H9 (cell line): ENCODE results near the gene SATB2. TPM values are rescaled to one million over a fixed set of nuclear protein-coding genes. Genes with fewer than 3 reads are reported as not detected.
A peak's percentile ranks its signal among the peaks of the same experiment; 100 is the strongest.

Experiments
- DNase-seq: peaks from one replicate; pipeline ENCODE4 v3.0.0-alpha.2; 2017
- H2AFZ ChIP-seq: one replicate; pipeline ENCODE4 v1.6.1; 2013; ENCODE audit warnings: mild to moderate bottlenecking, low read length, control low read depth, moderate library complexity
- H2AK5ac ChIP-seq: 2 replicates; pipeline ENCODE4 v1.6.1; 2013; ENCODE audit warnings: low read length, control low read depth, mixed read lengths; ENCODE audit not compliant: insufficient read length
- H2BK120ac ChIP-seq: one replicate; pipeline ENCODE4 v1.6.1; 2013; ENCODE audit warnings: low read depth, mild to moderate bottlenecking, low read length, control low read depth, inconsistent platforms; ENCODE audit not compliant: poor library complexity, severe bottlenecking
- H2BK12ac ChIP-seq: 2 replicates; pipeline ENCODE4 v1.6.1; 2013; ENCODE audit warnings: low read length, control low read depth, mixed read lengths, low read depth; ENCODE audit not compliant: insufficient read length
- H2BK15ac ChIP-seq: 2 replicates; pipeline ENCODE4 v1.6.1; 2013; ENCODE audit warnings: low read depth, low read length, control low read depth
- H2BK20ac ChIP-seq: one replicate; pipeline ENCODE4 v1.6.1; 2013; ENCODE audit warnings: low read depth, mild to moderate bottlenecking, low read length, control low read depth, inconsistent platforms; ENCODE audit not compliant: poor library complexity, severe bottlenecking
- H2BK5ac ChIP-seq: 2 replicates; pipeline ENCODE4 v1.6.1; 2013; ENCODE audit warnings: low read length, control low read depth, mixed read lengths; ENCODE audit not compliant: insufficient read length
- H3K14ac ChIP-seq: 2 replicates; pipeline ENCODE4 v1.6.1; 2013; ENCODE audit warnings: low read length, control low read depth; ENCODE audit not compliant: insufficient read depth
- H3K18ac ChIP-seq: 2 replicates; pipeline ENCODE4 v1.6.1; 2013; ENCODE audit warnings: low read depth, mild to moderate bottlenecking, mixed read lengths, low read length, control low read depth; ENCODE audit not compliant: insufficient read length
- H3K23ac ChIP-seq: 2 replicates; pipeline ENCODE4 v1.6.1; 2013; ENCODE audit warnings: low read length, control low read depth, mixed read lengths, low read depth; ENCODE audit not compliant: insufficient read length
- H3K23me2 ChIP-seq: 2 replicates; pipeline ENCODE4 v1.6.1; 2013; ENCODE audit warnings: low read depth, mild to moderate bottlenecking, mixed read lengths, low read length, control low read depth; ENCODE audit not compliant: insufficient read length, poor library complexity, severe bottlenecking
- H3K27ac ChIP-seq: 2 replicates; pipeline ENCODE4 v1.5.1; 2013; ENCODE audit warnings: low read length, control low read depth, mixed read lengths, low read depth; ENCODE audit not compliant: insufficient read length
- H3K27me3 ChIP-seq: 2 replicates; pipeline ENCODE4 v1.6.1; 2013; ENCODE audit warnings: low read length, control low read depth, inconsistent platforms; ENCODE audit not compliant: insufficient read depth
- H3K4ac ChIP-seq: 2 replicates; pipeline ENCODE4 v1.6.1; 2013; ENCODE audit warnings: low read depth, mild to moderate bottlenecking, control low read depth, inconsistent platforms, low read length, moderate library complexity
- H3K4me1 ChIP-seq: 2 replicates; pipeline ENCODE4 v1.6.1; 2013; ENCODE audit warnings: low read length, control low read depth, inconsistent platforms; ENCODE audit not compliant: insufficient read depth
- H3K4me2 ChIP-seq: 2 replicates; pipeline ENCODE4 v1.6.1; 2013; ENCODE audit warnings: low read length, control low read depth, mixed read lengths; ENCODE audit not compliant: insufficient read length, insufficient read depth
- H3K56ac ChIP-seq: 2 replicates; pipeline ENCODE4 v1.6.1; 2013; ENCODE audit warnings: low read depth, mild to moderate bottlenecking, mixed read lengths, low read length, control low read depth; ENCODE audit not compliant: insufficient read length
- H3K79me1 ChIP-seq: 2 replicates; pipeline ENCODE4 v1.6.1; 2013; ENCODE audit warnings: low read depth, mild to moderate bottlenecking, moderate library complexity, low read length, control low read depth, inconsistent platforms; ENCODE audit not compliant: insufficient read depth, poor library complexity, severe bottlenecking
- H3K79me2 ChIP-seq: 2 replicates; pipeline ENCODE4 v1.6.1; 2013; ENCODE audit warnings: low read length, control low read depth, inconsistent platforms; ENCODE audit not compliant: insufficient read depth
- H3K9ac ChIP-seq: 2 replicates; pipeline ENCODE4 v1.6.1; 2013; ENCODE audit warnings: low read length, control low read depth, mixed read lengths; ENCODE audit not compliant: insufficient read length; ENCODE audit errors: extremely low read depth
- H3K9me3 ChIP-seq: one replicate; pipeline ENCODE4 v1.6.1; 2013; ENCODE audit warnings: low read depth, low read length, inconsistent platforms; ENCODE audit not compliant: control insufficient read depth
- H3T11ph ChIP-seq: one replicate; pipeline ENCODE4 v1.6.1; 2013; ENCODE audit warnings: mild to moderate bottlenecking, low read length, control low read depth, inconsistent platforms
- H4K20me1 ChIP-seq: one replicate; pipeline ENCODE4 v1.6.1; 2013; ENCODE audit not compliant: control insufficient read depth, insufficient read length, insufficient read depth
- H4K5ac ChIP-seq: 2 replicates; pipeline ENCODE4 v1.6.1; 2013; ENCODE audit warnings: low read depth, mild to moderate bottlenecking, mixed read lengths, low read length, control low read depth; ENCODE audit not compliant: insufficient read length
- H4K8ac ChIP-seq: replicated peaks from 2 replicates; pipeline ENCODE4 v1.6.1; 2013; ENCODE audit warnings: low read length, control low read depth, mixed read lengths, low read depth; ENCODE audit not compliant: insufficient read length
- H4K91ac ChIP-seq: 2 replicates; pipeline ENCODE4 v1.6.1; 2013; ENCODE audit warnings: low read depth, mild to moderate bottlenecking, moderate library complexity, mixed read lengths, low read length, control low read depth; ENCODE audit not compliant: insufficient read length
- H3K27ac Mint-ChIP-seq, 3 experiments: 2 replicates in 2 of 3; 3 replicates in 1 of 3; pipeline ENCODE4 v1.8.0; 2020 to 2021; ENCODE audit warnings: mixed read lengths in 3 of 3, mild to moderate bottlenecking in 1 of 3, moderate library complexity in 1 of 3
- H3K27me3 Mint-ChIP-seq: 2 replicates; pipeline ENCODE4 v1.8.0; 2021; ENCODE audit warnings: low read depth, mild to moderate bottlenecking, moderate library complexity, mixed read lengths
- H3K36me3 Mint-ChIP-seq, 3 experiments: 2 replicates in 2 of 3; 3 replicates in 1 of 3; pipeline ENCODE4 v1.8.0; 2020 to 2021; ENCODE audit warnings: low read depth in 3 of 3, mixed read lengths in 3 of 3; ENCODE audit not compliant: insufficient read depth in 1 of 3
- H3K4me1 Mint-ChIP-seq, 2 experiments: 2 replicates each; pipeline ENCODE4 v1.8.0; 2020; ENCODE audit warnings: mixed read lengths in 2 of 2
- H3K4me3 Mint-ChIP-seq, 2 experiments: 2 replicates in 1 of 2; 3 replicates in 1 of 2; pipeline ENCODE4 v1.8.0; 2020 to 2021; ENCODE audit warnings: mild to moderate bottlenecking in 2 of 2, mixed read lengths in 2 of 2, moderate library complexity in 1 of 2
- H3K9me3 Mint-ChIP-seq, 2 experiments: 2 replicates in 1 of 2; 3 replicates in 1 of 2; pipeline ENCODE4 v1.8.0; 2020; ENCODE audit warnings: mild to moderate bottlenecking in 2 of 2, mixed read lengths in 2 of 2, moderate library complexity in 1 of 2
- WGBS: extraction: QIAGEN DNeasy Blood & Tissue Kit; methylation state at CpG from one replicate; pipeline ENCODE4 v1.1.7; 2013; ENCODE audit warnings: missing lambda C conversion rate, low lambda C conversion rate, mixed read lengths; ENCODE audit not compliant: insufficient read length; ENCODE audit errors: extremely low coverage; 5-methylcytosine and 5-hydroxymethylcytosine counted together
- total RNA-seq: library from RNA; stranded (reverse); gene quantifications from 2 replicates; pipeline ENCODE4 v1.2.1, GENCODE V29; 2021
- TF ChIP-seq, protein P1 (sequence below): fragments of 200-600 bp; sonication (generic); conservative IDR thresholded peaks from 3 replicates; pipeline ENCODE4 v1.8.0; 2021; ENCODE audit warnings: antibody characterized with exemption, mild to moderate bottlenecking

The SATB2 gene
- total RNA-seq, 1 experiment from 2014 or later = 23.8 TPM

- H3K23me2 ChIP-seq = peaks cover 38% of the 10 kb centered on the region
- Mint-ChIP-seq H3K27me3 (peaks cover 98% of the 10 kb centered on the region), H3K36me3 (no peaks in the 10 kb centered on the region; a peak in 1 of 7 replicates), H3K4me3 (peak overlapping the region in 1 of 2 experiments; percentile 82; a peak in 3 of 5 replicates), H3K4me1 (peaks cover 52 to 59% of the 10 kb centered on the region in 2 experiments), H3K27ac (no peak overlapping the region; a peak in 1 of 7 replicates), H3K9me3 (peaks cover 0 to 2% of the 10 kb centered on the region in 2 experiments; a peak in 1 of 5 replicates)
- H3T11ph ChIP-seq = no peak overlapping the region
- no peak overlapping the region for H3K4ac ChIP-seq
- H3K56ac ChIP-seq = no peak overlapping the region
- H4K20me1 ChIP-seq = no peaks in the 10 kb centered on the region
- no CpG with 5 or more reads among the region's 11 CpGs for WGBS
- H2BK120ac ChIP-seq = no peak overlapping the region
- H3K9ac ChIP-seq = no peak overlapping the region
- no peak overlapping the region for H2AK5ac ChIP-seq
- H3K79me2 ChIP-seq = no peaks in the 10 kb centered on the region
- H3K9me3 ChIP-seq = no peaks in the 10 kb centered on the region
- H3K79me1 ChIP-seq = no peaks in the 10 kb centered on the region
- H2BK12ac ChIP-seq = no peak overlapping the region
- no peak overlapping the region for H3K27ac ChIP-seq
- no peak overlapping the region for H2BK20ac ChIP-seq
- H3K23ac ChIP-seq = no peak overlapping the region
- no peak overlapping the region for H2AFZ ChIP-seq
- H4K8ac ChIP-seq = no peak overlapping the region
- H3K27me3 ChIP-seq = peaks cover 80% of the 10 kb centered on the region
- peak; percentile 48 for DNase-seq
- no peak overlapping the region for H4K5ac ChIP-seq
- no peak overlapping the region for H3K14ac ChIP-seq
- no peak overlapping the region for H2BK5ac ChIP-seq
- TF ChIP-seq, protein P1, sequence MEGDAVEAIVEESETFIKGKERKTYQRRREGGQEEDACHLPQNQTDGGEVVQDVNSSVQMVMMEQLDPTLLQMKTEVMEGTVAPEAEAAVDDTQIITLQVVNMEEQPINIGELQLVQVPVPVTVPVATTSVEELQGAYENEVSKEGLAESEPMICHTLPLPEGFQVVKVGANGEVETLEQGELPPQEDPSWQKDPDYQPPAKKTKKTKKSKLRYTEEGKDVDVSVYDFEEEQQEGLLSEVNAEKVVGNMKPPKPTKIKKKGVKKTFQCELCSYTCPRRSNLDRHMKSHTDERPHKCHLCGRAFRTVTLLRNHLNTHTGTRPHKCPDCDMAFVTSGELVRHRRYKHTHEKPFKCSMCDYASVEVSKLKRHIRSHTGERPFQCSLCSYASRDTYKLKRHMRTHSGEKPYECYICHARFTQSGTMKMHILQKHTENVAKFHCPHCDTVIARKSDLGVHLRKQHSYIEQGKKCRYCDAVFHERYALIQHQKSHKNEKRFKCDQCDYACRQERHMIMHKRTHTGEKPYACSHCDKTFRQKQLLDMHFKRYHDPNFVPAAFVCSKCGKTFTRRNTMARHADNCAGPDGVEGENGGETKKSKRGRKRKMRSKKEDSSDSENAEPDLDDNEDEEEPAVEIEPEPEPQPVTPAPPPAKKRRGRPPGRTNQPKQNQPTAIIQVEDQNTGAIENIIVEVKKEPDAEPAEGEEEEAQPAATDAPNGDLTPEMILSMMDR = no peak
- H3K4me1 ChIP-seq = peaks cover 4% of the 10 kb centered on the region; the same call in 1 of the 2 replicates
- no peak overlapping the region for H3K18ac ChIP-seq
- no peak overlapping the region for H2BK15ac ChIP-seq
- H3K4me2 ChIP-seq = peak overlapping the region; percentile 74
- no peak overlapping the region for H4K91ac ChIP-seq
Measured at GRCh38 chr2:199465988-199466691, 8.4 kb upstream of the SATB2 start.
